HCT116 (cell line): ENCODE data around the gene COMMD3. TPM values are rescaled to one million over a fixed set of nuclear protein-coding genes. Genes with fewer than 3 reads are reported as not detected.
A peak's percentile ranks its signal among the peaks of the same experiment; 100 is the strongest.

Experiments
- ATAC-seq: fragments of 200-7000 bp; cut with Tn5 transposase; 2 replicates; pipeline ENCODE4 v1.9.1; 2020; ENCODE audit warnings: mild to moderate bottlenecking, moderate library complexity
- BruUV-seq: library from RNA; stranded (reverse); fragments of 400-500 nt; replicated peaks from 2 replicates; lab custom pipeline; 2021; lab: Mats Ljungman, UMichigan
- CTCF ChIA-PET: fragments of 300-600 bp; sonication (Branson Sonifier 250); formaldehyde crosslinking; loops from one replicate; lab custom pipeline; 2021; ENCODE audit warnings: antibody characterized with exemption; lab: Charles Lee
- POLR2A ChIA-PET: fragments of 300-600, 350-600 bp; sonication (Branson Sonifier 250); formaldehyde crosslinking; loops from one replicate; lab custom pipeline; 2021; ENCODE audit warnings: antibody characterized with exemption; lab: Charles Lee
- RAD21 ChIA-PET, 2 experiments: fragments of 300-600 bp; sonication (Branson Sonifier 250); formaldehyde crosslinking; loops; one replicate each; lab custom pipeline; 2023; ENCODE audit warnings: low total read pairs in 2 of 2; ENCODE audit not compliant: uncharacterized antibody in 2 of 2, unreplicated experiment in 2 of 2, low non-redundant PET in 1 of 2; lab: Charles Lee
- DNase-seq: peaks from one replicate; pipeline ENCODE4 v3.0.0-alpha.2; 2010; ENCODE audit warnings: low read depth, low spot score
- H2AFZ ChIP-seq: fragments of 200-600 bp; shearing (Covaris generic), sonication (generic); 2 replicates; pipeline ENCODE4 v1.6.1; 2017; ENCODE audit warnings: low read depth, mixed run types, mixed read lengths, antibody characterized with exemption, low read length; ENCODE audit not compliant: poor library complexity, severe bottlenecking
- H3K27ac ChIP-seq: 2 replicates; pipeline ENCODE4 v1.5.1; 2012; ENCODE audit warnings: low read depth, low read length
- H3K27me3 ChIP-seq: fragments of 200-600 bp; sonication (generic); 2 replicates; pipeline ENCODE4 v1.6.1; 2016; ENCODE audit warnings: mixed run types, low read length, mixed read lengths; ENCODE audit not compliant: insufficient read depth
- H3K36me3 ChIP-seq, 2 experiments: fragments of 200-500 bp in 1 of 2; fragments of 200-600 bp in 1 of 2; sonication (Bioruptor generic) in 1 of 2; sonication (generic) in 1 of 2; 2 replicates each; pipeline versions ENCODE4 v1.5.1 to v1.6.1; 2014 to 2016; ENCODE audit warnings: low read length in 2 of 2, inconsistent platforms in 1 of 2, mixed read lengths in 1 of 2, mixed run types in 1 of 2; ENCODE audit not compliant: insufficient read depth in 2 of 2, control insufficient read depth in 1 of 2
- H3K4me1 ChIP-seq, 2 experiments: fragments of 200-600 bp in 1 of 2; sonication (generic) in 1 of 2; 2 replicates each; pipeline versions ENCODE4 v1.5.1 to v1.6.1; 2012 to 2017; ENCODE audit warnings: low read length in 2 of 2, inconsistent platforms in 1 of 2, mild to moderate bottlenecking in 1 of 2, mixed read lengths in 1 of 2, mixed run types in 1 of 2, moderate library complexity in 1 of 2; ENCODE audit not compliant: insufficient read depth in 2 of 2, control insufficient read depth in 1 of 2
- H3K4me2 ChIP-seq: fragments of 200-600 bp; sonication (generic); 2 replicates; pipeline ENCODE4 v1.6.1; 2017; ENCODE audit warnings: mixed run types, low read length, mixed read lengths
- H3K4me3 ChIP-seq, 2 experiments: fragments of 200-600 bp in 1 of 2; sonication (generic) in 1 of 2; replicated peaks in 1 of 2; 2 replicates each; pipeline ENCODE4 v1.5.1; 2011 to 2016; ENCODE audit warnings: low read length in 2 of 2, control low read depth in 1 of 2, low read depth in 1 of 2, mild to moderate bottlenecking in 1 of 2, mixed read lengths in 1 of 2, mixed run types in 1 of 2
- H3K79me2 ChIP-seq: fragments of 200-600 bp; sonication (generic); 2 replicates; pipeline ENCODE4 v1.6.1; 2017; ENCODE audit warnings: mild to moderate bottlenecking, mixed run types, low read length, moderate library complexity, mixed read lengths; ENCODE audit not compliant: insufficient read depth
- H3K9ac ChIP-seq: fragments of 200-600 bp; sonication (generic); 2 replicates; pipeline ENCODE4 v1.6.1; 2016; ENCODE audit warnings: low read length, mixed read lengths
- H3K9me2 ChIP-seq: fragments of 200-600 bp; sonication (generic), shearing (Covaris generic); 2 replicates; pipeline ENCODE4 v1.6.1; 2017; ENCODE audit warnings: mixed run types, mild to moderate bottlenecking, moderate library complexity; ENCODE audit not compliant: insufficient read depth
- H3K9me3 ChIP-seq, 2 experiments: fragments of 200-500 bp in 1 of 2; fragments of 200-600 bp in 1 of 2; sonication (Bioruptor generic) in 1 of 2; sonication (generic) in 1 of 2; 2 replicates each; pipeline ENCODE4 v1.6.1; 2014 to 2017; ENCODE audit warnings: low read length in 2 of 2, mixed read lengths in 2 of 2, inconsistent platforms in 1 of 2, low read depth in 1 of 2, mild to moderate bottlenecking in 1 of 2, mixed run types in 1 of 2, moderate library complexity in 1 of 2; ENCODE audit not compliant: control insufficient read depth in 1 of 2, insufficient read depth in 1 of 2
- H4K20me1 ChIP-seq: fragments of 200-600 bp; sonication (generic), shearing (Covaris generic); 2 replicates; pipeline ENCODE4 v1.6.1; 2017; ENCODE audit warnings: mixed run types, mild to moderate bottlenecking, moderate library complexity; ENCODE audit not compliant: insufficient read depth
- CBX3 ChIP-seq: IDR thresholded peaks from 2 replicates; pipeline ENCODE4 v1.6.1; 2012; ENCODE audit warnings: low read depth
- CTCF ChIP-seq, 3 experiments: fragments of 200-600 bp in 1 of 3; sonication (generic) in 1 of 3; IDR thresholded peaks in 2 of 3; conservative IDR thresholded peaks in 1 of 3; 2 replicates each; pipeline ENCODE4 v1.5.1; 2012 to 2017; ENCODE audit warnings: low read depth in 2 of 3, low read length in 2 of 3, antibody characterized with exemption in 1 of 3, borderline replicate concordance in 1 of 3, control low read depth in 1 of 3, mild to moderate bottlenecking in 1 of 3, mixed read lengths in 1 of 3, mixed run types in 1 of 3, moderate library complexity in 1 of 3; ENCODE audit not compliant: insufficient read depth in 1 of 3
- EGR1 ChIP-seq: IDR thresholded peaks from 2 replicates; pipeline ENCODE4 v1.6.1; 2012; ENCODE audit warnings: low read depth
- MAX ChIP-seq: IDR thresholded peaks from 2 replicates; pipeline ENCODE4 v1.6.1; 2012
- POLR2A ChIP-seq: IDR thresholded peaks from 2 replicates; pipeline ENCODE4 v1.7.0; 2011; ENCODE audit warnings: borderline replicate concordance; ENCODE audit not compliant: insufficient read depth, insufficient read length; ENCODE audit errors: extremely low read depth
- ZBTB33 ChIP-seq: IDR thresholded peaks from 2 replicates; pipeline ENCODE4 v1.6.1; 2011; ENCODE audit warnings: mild to moderate bottlenecking, low read length, moderate library complexity; ENCODE audit not compliant: insufficient replicate concordance; ENCODE audit errors: extremely low read depth
- intact Hi-C: fragments of 100-400 bp; cut with micrococcal nuclease; formaldehyde crosslinking; loops from 2 replicates; pipeline ENCODE4 v1.10.0; 2022
- total RNA-seq: library from RNA; stranded (reverse); gene quantifications from one replicate; pipeline ENCODE4 v1.2.1, GENCODE V29; 2021; ENCODE audit not compliant: unreplicated experiment

The COMMD3 gene
- total RNA-seq, 1 experiment from 2014 or later = 43.0 TPM

- peaks cover 22% of the 10 kb centered on the region for H3K27me3 ChIP-seq
- peaks cover 42% of the 10 kb centered on the region for H3K79me2 ChIP-seq
- RAD21 ChIA-PET = no interaction called here
- no peaks in the 10 kb centered on the region for H3K36me3 ChIP-seq
- H3K4me3 ChIP-seq = peak overlapping the region; percentile 38 to 55
- H2AFZ ChIP-seq = no peak overlapping the region
- intact Hi-C loops = loop anchor here (2.0 to 5.0 kb wide), 2 partner anchors 73 to 108 kb away; no protein-coding TSS in a partner anchor
- H3K9me2 ChIP-seq = no peaks in the 10 kb centered on the region
- TF ChIP-seq CBX3 (no peak), ZBTB33 (no peak), CTCF (IDR thresholded peaks at IDR 0.05 in 2 of 3, conservative IDR thresholded peaks at IDR 0.05 in 1 of 3; ENCODE audit: borderline replicate concordance in 1 of 3, insufficient read depth in 1 of 3, low read depth in 2 of 3, low read length in 2 of 3) (no peak), POLR2A (no peak), MAX (no peak), EGR1 (no peak)
- H3K4me1 ChIP-seq = peaks cover 6 to 55% of the 10 kb centered on the region in 2 experiments; a peak in 3 of 4 replicates
- ATAC-seq (no peak), DNase-seq (no peak)
- POLR2A ChIA-PET = no interaction called here
- peak overlapping the region; percentile 85 for H3K4me2 ChIP-seq
- CTCF ChIA-PET = interaction anchor here (0.8 kb wide), 1 partner anchor 21 kb away, joined by 3 read pairs; no protein-coding TSS in a partner anchor
- peak overlapping the region; percentile 57 for H3K9ac ChIP-seq
- no TSS peak for BruUV-seq
- no peak overlapping the region for H3K27ac ChIP-seq
- peaks cover 19% of the 10 kb centered on the region; the same call in 1 of the 2 replicates for H4K20me1 ChIP-seq
- no peaks in the 10 kb centered on the region for H3K9me3 ChIP-seq
These were observed 3.4 kb downstream of the COMMD3 start for GRCh38 chr10:22319547-22319979.
